HL-60 (cell line): ENCODE results near the gene CENPP.

Experiments
- DNase-seq, 2 experiments: peaks; one replicate each; pipeline ENCODE4 v3.0.0-alpha.2; 2010 to 2020; ENCODE audit warnings: low read depth in 1 of 2, low spot score in 1 of 2
- H3K27ac ChIP-seq: fragments of 250-450 bp; sonication (Bioruptor Pico); replicated peaks from 2 replicates; pipeline ENCODE4 v1.5.1; 2020; ENCODE audit warnings: mild to moderate bottlenecking, moderate library complexity
- H3K27me3 ChIP-seq: fragments of 250-450 bp; sonication (Bioruptor Pico); 2 replicates; pipeline ENCODE4 v1.5.1; 2021; ENCODE audit warnings: mild to moderate bottlenecking, moderate library complexity; ENCODE audit not compliant: insufficient read depth, poor library complexity, severe bottlenecking
- H3K4me3 ChIP-seq: replicated peaks from 2 replicates; pipeline ENCODE4 v1.5.1; 2011; ENCODE audit warnings: mild to moderate bottlenecking, control low read depth, low read length; ENCODE audit not compliant: insufficient read depth
- GABPA ChIP-seq: IDR thresholded peaks from 2 replicates; pipeline ENCODE4 v1.6.1; 2012; ENCODE audit warnings: low read depth
- POLR2AphosphoS5 ChIP-seq: IDR thresholded peaks from 2 replicates; pipeline ENCODE4 v1.6.1; 2012; ENCODE audit warnings: low read depth
- SPI1 ChIP-seq: IDR thresholded peaks from 2 replicates; pipeline ENCODE4 v1.6.1; 2012; ENCODE audit warnings: low read depth, mild to moderate bottlenecking, borderline replicate concordance
- TF ChIP-seq, protein P1 (sequence below): IDR thresholded peaks from 2 replicates; pipeline ENCODE4 v1.6.1; 2012; ENCODE audit warnings: low read depth; ENCODE audit not compliant: insufficient replicate concordance
- TF ChIP-seq, protein P2 (sequence below): IDR thresholded peaks from one replicate; pipeline ENCODE4 v1.5.1; 2011; ENCODE audit warnings: low read length, control low read depth, inconsistent platforms; ENCODE audit not compliant: insufficient read depth

Gene CENPP

GRCh38 chr9:92350740-92351133 is 25.0 kb downstream of the CENPP start:
- TF ChIP-seq, protein P1, sequence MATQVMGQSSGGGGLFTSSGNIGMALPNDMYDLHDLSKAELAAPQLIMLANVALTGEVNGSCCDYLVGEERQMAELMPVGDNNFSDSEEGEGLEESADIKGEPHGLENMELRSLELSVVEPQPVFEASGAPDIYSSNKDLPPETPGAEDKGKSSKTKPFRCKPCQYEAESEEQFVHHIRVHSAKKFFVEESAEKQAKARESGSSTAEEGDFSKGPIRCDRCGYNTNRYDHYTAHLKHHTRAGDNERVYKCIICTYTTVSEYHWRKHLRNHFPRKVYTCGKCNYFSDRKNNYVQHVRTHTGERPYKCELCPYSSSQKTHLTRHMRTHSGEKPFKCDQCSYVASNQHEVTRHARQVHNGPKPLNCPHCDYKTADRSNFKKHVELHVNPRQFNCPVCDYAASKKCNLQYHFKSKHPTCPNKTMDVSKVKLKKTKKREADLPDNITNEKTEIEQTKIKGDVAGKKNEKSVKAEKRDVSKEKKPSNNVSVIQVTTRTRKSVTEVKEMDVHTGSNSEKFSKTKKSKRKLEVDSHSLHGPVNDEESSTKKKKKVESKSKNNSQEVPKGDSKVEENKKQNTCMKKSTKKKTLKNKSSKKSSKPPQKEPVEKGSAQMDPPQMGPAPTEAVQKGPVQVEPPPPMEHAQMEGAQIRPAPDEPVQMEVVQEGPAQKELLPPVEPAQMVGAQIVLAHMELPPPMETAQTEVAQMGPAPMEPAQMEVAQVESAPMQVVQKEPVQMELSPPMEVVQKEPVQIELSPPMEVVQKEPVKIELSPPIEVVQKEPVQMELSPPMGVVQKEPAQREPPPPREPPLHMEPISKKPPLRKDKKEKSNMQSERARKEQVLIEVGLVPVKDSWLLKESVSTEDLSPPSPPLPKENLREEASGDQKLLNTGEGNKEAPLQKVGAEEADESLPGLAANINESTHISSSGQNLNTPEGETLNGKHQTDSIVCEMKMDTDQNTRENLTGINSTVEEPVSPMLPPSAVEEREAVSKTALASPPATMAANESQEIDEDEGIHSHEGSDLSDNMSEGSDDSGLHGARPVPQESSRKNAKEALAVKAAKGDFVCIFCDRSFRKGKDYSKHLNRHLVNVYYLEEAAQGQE, result no peak
- no peak for TF ChIP-seq GABPA
- TF ChIP-seq, protein P2, sequence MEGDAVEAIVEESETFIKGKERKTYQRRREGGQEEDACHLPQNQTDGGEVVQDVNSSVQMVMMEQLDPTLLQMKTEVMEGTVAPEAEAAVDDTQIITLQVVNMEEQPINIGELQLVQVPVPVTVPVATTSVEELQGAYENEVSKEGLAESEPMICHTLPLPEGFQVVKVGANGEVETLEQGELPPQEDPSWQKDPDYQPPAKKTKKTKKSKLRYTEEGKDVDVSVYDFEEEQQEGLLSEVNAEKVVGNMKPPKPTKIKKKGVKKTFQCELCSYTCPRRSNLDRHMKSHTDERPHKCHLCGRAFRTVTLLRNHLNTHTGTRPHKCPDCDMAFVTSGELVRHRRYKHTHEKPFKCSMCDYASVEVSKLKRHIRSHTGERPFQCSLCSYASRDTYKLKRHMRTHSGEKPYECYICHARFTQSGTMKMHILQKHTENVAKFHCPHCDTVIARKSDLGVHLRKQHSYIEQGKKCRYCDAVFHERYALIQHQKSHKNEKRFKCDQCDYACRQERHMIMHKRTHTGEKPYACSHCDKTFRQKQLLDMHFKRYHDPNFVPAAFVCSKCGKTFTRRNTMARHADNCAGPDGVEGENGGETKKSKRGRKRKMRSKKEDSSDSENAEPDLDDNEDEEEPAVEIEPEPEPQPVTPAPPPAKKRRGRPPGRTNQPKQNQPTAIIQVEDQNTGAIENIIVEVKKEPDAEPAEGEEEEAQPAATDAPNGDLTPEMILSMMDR, result no peak
- TF ChIP-seq POLR2AphosphoS5, result no peak
- TF ChIP-seq SPI1, result no peak
- no peak overlapping the region for H3K27ac ChIP-seq
- no peak for DNase-seq
- no peak overlapping the region for H3K4me3 ChIP-seq
- no peaks in the 10 kb centered on the region for H3K27me3 ChIP-seq

DNA sequence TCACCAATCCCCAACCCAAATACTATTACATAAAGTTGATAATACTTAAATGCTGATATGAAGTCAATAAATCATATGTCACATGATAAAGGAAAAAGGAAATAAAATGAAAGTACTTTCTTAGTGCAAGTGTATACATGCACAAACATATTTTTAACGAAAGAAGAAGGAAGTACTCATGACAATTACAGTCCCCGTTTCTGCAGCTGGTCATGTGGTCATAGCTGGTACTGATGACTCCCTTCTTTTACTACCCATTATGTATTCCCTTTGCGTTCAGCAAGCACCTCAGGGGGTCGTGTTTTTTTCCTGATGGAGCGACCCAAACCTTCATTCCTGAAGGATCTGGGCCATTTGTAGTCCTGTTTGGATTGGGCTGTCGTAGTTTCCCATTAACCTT is 27.3 kb downstream of the CENPP start:
- no peaks in the 10 kb centered on the region for H3K27me3 ChIP-seq
- H3K4me3 ChIP-seq, result no peak overlapping the region
- DNase-seq, result peak in 1 of 2 experiments; percentile 34
- TF ChIP-seq SPI1, result no peak
- TF ChIP-seq, protein P2, result no peak
- no peak for TF ChIP-seq GABPA
- TF ChIP-seq POLR2AphosphoS5, result no peak
- TF ChIP-seq, protein P1, result no peak
- H3K27ac ChIP-seq, result no peak overlapping the region

DNA sequence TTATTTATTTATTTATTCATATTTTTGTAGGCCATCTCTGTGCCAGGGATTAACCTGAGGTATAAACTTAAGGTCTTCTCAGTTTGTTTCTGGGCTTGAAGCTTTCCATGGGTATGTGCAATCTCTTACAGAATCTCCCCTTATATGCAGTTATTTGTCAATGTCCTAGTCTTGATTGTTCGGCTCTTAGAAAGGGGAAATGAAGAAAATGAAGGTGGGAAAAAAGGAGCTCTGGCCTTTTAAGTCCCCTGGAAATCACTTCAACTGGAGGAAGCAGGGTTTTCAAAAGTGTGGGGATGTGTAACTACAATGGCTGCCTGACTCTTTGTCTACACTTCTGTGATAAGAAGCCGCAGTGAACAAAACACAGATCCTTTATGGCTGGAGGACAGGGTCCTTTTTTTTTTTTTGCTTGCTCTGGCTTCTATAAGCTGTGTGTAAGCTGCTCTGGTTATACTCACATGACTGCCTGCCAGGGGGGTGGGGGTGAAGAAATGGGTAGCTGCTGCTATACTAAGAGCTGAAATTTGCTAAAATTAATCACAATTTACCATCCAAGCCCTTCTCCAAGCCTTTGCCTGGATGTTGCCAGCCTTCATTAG is 33.7 kb downstream of the CENPP start:
- peak overlapping the region; percentile 47 for H3K27ac ChIP-seq

More for the DNA sequence above, 33.7 kb downstream of the CENPP start:
- peak in 1 of 2 experiments; percentile 42 for DNase-seq
- Histone ChIP-seq H3K4me3 (no peak overlapping the region), H3K27me3 (no peaks in the 10 kb centered on the region)
- TF ChIP-seq, protein P2, result no peak
- TF ChIP-seq SPI1, result peak; percentile 59
